ENCODE data around the gene RNF5. TPM values are rescaled to one million over a fixed set of nuclear protein-coding genes. Genes with fewer than 3 reads are reported as not detected.

RNF5 gene, protein sequence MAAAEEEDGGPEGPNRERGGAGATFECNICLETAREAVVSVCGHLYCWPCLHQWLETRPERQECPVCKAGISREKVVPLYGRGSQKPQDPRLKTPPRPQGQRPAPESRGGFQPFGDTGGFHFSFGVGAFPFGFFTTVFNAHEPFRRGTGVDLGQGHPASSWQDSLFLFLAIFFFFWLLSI
- 74.6 and 80.7 TPM in 2 replicates for total RNA-seq

GRCh38 chr6:32177788-32178546, at the start of gene RNF5:
RNF5 (plus strand) TSS chr6:32178405; CDS start chr6:32178512, 107 bp downstream.

GRCh38 chr6:32151863-32152768, 26.1 kb upstream of the RNF5 start, which contains the start of gene PRRT1:
PRRT1 (minus strand) TSS chr6:32151939; CDS start chr6:32151827, 112 bp downstream.

GRCh38 chr6:32153564-32154513, 24.4 kb upstream of the RNF5 start, which contains the start of gene PPT2:
PPT2 (plus strand) TSS chr6:32154141; CDS start chr6:32154595, 454 bp downstream.

GRCh38 chr6:32164295-32164694, 13.9 kb upstream of the RNF5 start, which contains the start of gene EGFL8:
EGFL8 (plus strand) TSS chr6:32164595; CDS start chr6:32166166, 1,571 bp downstream.

GRCh38 chr6:32175711-32176475, 2.3 kb upstream of the RNF5 start, which contains the start of gene AGPAT1:
AGPAT1 (minus strand) TSS chr6:32176084; CDS start chr6:32171496, 4,588 bp downstream.

DNA sequence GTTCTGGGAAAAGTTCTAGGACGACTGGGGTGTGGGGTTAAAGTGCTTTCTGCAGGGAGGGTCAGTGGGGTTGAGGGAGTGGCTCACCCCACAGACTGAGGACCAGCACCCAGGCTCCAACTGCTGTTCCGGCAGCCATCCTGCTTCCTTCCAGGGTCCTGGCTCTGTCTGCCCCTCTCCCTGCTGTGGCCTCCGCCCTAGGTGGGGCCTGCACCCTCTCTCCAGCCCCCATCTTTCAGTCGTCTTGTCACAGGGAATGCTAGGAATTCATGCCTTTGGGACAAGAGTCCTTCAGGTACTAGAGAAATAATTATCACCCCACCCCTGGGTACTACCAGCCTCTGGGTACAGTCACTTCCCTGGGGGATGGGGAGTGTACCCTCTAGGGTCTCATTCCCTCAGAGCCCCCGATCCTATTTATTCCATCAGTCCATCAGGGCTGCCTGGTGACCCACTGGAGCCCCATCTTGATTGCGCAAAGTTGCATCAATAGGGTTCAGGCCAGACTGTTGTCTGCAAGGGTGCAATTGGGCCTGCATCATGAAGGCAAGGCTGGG, 6.0 kb downstream of the RNF5 start, which contains the start of gene AGER:
TSS of gene AGER (minus strand) at position 170 of the 557 bp plus-strand sequence. CDS start at position 139, 31 bp downstream.

GRCh38 chr6:32190054-32190851, 12.0 kb downstream of the RNF5 start, which contains the start of gene PBX2:
PBX2 (minus strand) TSS chr6:32190202; CDS start chr6:32189915, 287 bp downstream.

GRCh38 chr6:32192608-32193039, 14.4 kb downstream of the RNF5 start, which contains the start of gene GPSM3:
GPSM3 (minus strand) TSS chr6:32192643; CDS start chr6:32192513, 130 bp downstream.

DNA sequence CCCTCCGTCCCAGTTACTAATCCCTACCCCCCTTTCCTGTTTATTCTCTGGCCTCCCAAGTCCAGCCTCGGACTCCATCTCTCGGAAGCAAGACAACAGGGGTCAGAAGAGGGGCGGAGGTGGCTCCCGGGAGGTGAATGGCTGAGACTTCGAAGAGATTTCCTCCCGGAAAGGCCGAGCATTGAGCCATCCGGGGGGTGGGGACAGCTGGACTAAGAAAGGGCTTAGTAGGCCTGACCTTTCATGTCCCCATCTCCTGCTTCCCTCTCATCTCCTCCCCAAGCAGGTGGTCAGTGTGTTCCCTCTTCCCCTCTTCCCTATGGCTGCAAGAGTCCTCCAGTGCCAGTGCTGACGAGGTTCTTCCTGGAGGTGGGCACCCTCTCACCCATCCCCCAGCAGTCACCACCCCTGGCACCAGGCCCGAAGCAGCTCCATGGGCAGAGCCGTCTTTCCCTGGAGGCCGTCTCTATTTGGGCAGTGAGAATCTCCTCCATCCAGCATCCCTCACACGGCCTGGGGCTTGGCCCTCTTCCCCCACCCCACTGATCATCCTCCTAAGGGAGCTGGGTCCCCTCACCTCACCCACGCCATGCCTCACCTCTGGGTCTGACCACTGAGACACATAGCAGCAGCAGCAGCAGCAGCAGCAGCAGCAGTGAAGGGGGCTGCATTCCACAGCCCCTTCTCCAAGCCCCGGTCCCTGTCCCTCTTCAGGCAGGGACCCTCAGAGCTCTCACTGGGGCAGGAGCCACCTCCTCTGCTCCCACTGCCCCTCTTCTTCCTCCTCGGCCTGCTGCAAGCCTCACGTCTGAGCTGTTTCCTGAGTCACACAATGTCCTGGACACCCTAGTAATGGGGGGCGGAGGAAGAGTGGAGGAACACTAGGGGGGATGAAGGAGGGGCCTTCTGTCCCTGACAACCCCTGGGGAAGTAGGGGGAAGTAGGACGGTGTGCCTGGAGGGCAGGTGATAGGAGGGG, 45.3 kb downstream of the RNF5 start, which contains the start of gene NOTCH4:
TSS of gene NOTCH4 (minus strand) at position 810 of the 978 bp plus-strand sequence. CDS start at position 671, 139 bp downstream.

Other genes starting within 250 kb of the RNF5 start
- gene CFB, start 232.3 kb upstream of the RNF5 start, total RNA-seq = 2.0 and 2.7 TPM in 2 replicates
- gene NELFE, start 219.4 kb upstream of the RNF5 start, total RNA-seq = 142 and 144 TPM in 2 replicates
- 44.4 and 46.7 TPM in 2 replicates for gene SKIC2, start 219.2 kb upstream of the RNF5 start, total RNA-seq
- gene DXO, start 206.3 kb upstream of the RNF5 start, total RNA-seq = 17.5 and 21.9 TPM in 2 replicates
- gene C4A, start 196.3 kb upstream of the RNF5 start, total RNA-seq = 2.7 and 2.8 TPM in 2 replicates
- gene C4B, start 163.6 kb upstream of the RNF5 start, total RNA-seq = 1.5 and 2.2 TPM in 2 replicates
- gene CYP21A2, start 140.0 kb upstream of the RNF5 start, total RNA-seq = 0.17 TPM in 1 of 2 replicates, not detected in the other
- gene TNXB, start 69.1 kb upstream of the RNF5 start, total RNA-seq = under 0.01 and 0.17 TPM in 2 replicates
- 25.9 and 31.4 TPM in 2 replicates for gene ATF6B, start 50.2 kb upstream of the RNF5 start, total RNA-seq
- 6.4 and 6.7 TPM in 2 replicates for gene FKBPL, start 48.1 kb upstream of the RNF5 start, total RNA-seq
- gene PRRT1, start 26.5 kb upstream of the RNF5 start, total RNA-seq = 0.15 and 0.17 TPM in 2 replicates
- 12.2 and 13.6 TPM in 2 replicates for gene PPT2, start 24.3 kb upstream of the RNF5 start, total RNA-seq
- 0.89 and 1.2 TPM in 2 replicates for gene EGFL8, start 13.8 kb upstream of the RNF5 start, total RNA-seq
- 68.5 and 73.0 TPM in 2 replicates for gene AGPAT1, start 2.3 kb upstream of the RNF5 start, total RNA-seq
- gene AGER, start 5.8 kb downstream of the RNF5 start, total RNA-seq = 1.0 and 1.3 TPM in 2 replicates
- gene PBX2, start 11.8 kb downstream of the RNF5 start, total RNA-seq = 26.9 and 31.5 TPM in 2 replicates
- gene GPSM3, start 14.2 kb downstream of the RNF5 start, total RNA-seq = 11.3 and 15.0 TPM in 2 replicates
- gene NOTCH4, start 45.7 kb downstream of the RNF5 start, total RNA-seq = 2.0 and 2.5 TPM in 2 replicates
- not detected in 2 replicates for gene TSBP1, start 193.5 kb downstream of the RNF5 start, total RNA-seq
- not detected in 2 replicates for gene BTNL2, start 228.8 kb downstream of the RNF5 start, total RNA-seq